NCI-H82 treated with DMSO at 0.1 percent for 48 hours (cell line): ENCODE data around the gene FIBP.
"Not testable (repeated sequence)": the region's sequence is repeated elsewhere in the genome, so short reads cannot be mapped to it uniquely, and the experiment has no call there.

ENCODE experiments used
- DNase-seq: peaks from one replicate; lab custom pipeline; 2025; ENCODE audit not compliant: unreplicated experiment; lab: John Stamatoyannopoulos, UW

The FIBP gene

DNA sequence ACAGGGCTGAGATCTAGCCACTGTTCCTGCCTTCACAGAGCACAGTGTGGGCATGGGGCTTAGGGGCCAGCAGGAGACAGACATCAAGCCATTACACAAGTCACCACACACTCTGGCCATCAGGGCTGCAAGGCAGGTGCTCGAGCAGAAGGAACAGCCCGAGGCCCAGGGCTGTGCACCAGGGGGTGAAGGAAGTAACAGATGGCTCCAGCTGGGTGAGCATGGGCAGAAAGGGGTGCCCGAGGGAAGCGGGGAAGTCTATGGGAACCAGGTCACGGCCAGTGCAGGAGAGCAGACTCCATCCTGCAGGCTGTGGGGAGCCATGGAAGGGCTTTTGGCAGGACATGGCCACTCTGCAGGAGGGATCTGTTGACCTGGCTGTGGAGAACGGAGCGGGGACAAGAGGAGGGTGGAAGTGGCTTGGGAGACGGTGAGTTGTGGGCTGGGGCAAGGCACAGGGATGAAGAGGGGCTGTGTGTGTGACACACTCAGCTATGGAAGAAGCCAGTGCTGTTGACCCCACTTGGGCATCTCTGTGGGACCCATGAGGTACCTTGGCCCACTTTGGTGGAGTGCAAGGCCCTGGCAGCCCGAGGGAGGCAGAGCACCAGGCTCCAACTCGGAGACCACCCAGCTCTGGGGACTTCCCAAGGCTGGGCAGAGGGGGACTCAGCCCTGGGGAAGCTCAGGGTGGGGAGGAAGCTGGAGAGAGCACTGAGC, 27.0 kb upstream of the FIBP start:
- no peak for DNase-seq

DNA sequence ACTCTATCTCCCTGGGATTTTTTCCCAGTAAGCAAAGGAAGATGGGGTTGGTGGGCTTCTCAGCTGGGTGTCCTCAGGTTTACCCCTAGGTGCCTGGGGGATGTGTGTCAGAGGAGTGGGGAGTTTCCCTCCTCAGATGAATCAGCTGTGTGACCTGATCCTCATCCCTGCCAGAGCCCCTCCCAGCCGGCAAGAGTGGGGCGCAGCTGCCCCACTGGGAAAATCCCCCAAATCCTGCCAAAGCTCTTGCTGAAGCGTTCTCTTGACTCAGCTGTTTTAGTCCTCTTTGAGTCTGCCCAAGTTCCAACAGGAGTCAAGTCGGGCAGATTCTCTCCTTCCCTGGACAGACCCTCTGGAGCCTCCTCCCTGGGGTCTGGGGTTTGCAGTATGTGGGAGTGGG, 24.6 kb upstream of the FIBP start:
- no peak for DNase-seq

DNA sequence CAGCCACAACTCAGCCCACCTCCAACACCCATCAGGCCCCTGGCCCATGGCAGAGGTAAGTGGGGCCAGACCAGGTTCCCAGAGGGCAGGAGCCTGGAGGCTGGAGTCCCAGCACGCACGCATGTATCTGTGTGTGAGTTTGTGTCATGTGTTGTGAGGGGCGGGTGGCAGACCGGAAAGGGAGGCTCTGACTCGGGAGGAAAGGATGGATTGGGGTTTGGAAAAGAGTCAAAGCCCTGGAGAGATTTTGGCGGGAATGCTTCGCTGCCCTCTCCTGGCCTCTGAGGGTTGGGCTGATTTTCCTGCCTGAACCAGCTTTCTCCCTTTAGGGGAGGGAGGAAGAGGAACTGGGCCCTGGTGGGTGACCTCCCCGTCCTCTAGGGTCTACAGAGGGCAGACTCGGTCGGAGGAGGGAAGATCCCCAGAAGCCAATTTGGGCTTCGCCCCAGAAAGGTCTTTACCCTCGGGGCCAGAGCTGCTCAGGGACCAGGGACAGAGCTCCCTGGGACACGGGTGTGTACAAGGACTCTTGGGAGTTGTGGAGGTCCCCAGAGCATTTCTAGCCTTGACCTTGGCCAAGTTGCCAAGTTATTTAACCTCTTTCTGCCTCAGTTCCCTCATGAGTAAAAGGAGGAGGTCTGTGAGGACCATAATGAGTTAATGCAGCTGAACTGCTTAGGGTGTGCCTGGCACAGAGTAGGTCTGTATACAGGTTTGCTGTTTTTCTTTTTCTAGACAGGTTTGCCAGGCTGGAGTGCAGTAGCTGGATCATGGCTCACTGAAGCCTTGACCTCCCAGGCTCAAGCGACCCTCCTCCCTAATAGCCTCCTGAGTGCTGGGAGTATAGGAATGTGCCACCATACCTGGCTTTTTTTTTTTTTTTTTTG, 23.7 kb upstream of the FIBP start:
- no peak for DNase-seq

- no peak for DNase-seq
Observed at GRCh38 chr11:65907878-65908277, 19.6 kb upstream of the FIBP start.

DNA sequence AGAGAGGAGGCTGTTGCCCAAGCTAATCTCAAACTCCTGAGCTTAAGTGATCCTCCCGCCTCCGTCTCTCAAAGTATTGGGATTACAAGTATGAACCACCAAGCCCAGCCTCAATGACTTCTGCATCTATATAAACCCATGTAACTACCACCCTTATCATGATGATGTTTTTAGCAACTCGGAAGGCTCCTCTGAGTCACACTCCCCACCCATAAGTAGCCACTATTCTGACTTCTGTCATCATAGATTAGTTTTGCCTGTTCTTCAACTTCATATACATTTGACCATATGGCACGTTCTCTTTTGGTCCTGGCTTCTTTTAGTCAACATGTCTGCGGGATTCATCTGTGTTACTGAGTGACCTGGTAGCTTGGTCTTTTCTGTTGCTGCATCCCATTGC, 18.3 kb upstream of the FIBP start:
- DNase-seq = no peak

- DNase-seq = no peak
Observed at GRCh38 chr11:65903715-65904114, 15.4 kb upstream of the FIBP start.

DNA sequence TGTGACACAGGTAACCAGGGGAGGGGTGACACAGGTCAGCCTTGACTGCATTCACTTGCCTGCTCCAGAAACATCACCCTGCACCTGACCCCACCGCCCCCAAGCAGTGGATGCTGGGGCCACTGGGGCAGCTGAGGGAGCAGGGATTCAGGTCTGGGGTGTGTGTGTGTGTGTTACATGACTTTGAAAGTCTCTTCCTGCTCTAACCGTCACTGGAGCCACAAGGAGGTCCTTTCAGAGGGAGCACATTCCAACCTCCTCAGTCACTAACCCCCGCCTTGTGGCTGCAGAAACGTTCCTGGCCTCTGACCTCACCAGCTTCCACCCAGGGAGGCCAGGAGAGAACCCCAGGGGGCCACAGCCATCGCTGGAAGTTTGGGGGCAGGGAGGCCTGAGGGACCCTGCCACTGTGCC, 14.8 kb upstream of the FIBP start:
- DNase-seq = no peak

- DNase-seq = no peak
Observed at GRCh38 chr11:65900899-65901180, 12.6 kb upstream of the FIBP start.

- no peak for DNase-seq
Observed at GRCh38 chr11:65900125-65900898, 12.0 kb upstream of the FIBP start, which contains the start of gene FOSL1. Gene FOSL1, minus strand, starts transcription at chr11:65900388. Its CDS starts 49 bp downstream, at chr11:65900339.

GRCh38 chr11:65899356-65900124, 11.3 kb upstream of the FIBP start:
- DNase-seq = no peak

DNA sequence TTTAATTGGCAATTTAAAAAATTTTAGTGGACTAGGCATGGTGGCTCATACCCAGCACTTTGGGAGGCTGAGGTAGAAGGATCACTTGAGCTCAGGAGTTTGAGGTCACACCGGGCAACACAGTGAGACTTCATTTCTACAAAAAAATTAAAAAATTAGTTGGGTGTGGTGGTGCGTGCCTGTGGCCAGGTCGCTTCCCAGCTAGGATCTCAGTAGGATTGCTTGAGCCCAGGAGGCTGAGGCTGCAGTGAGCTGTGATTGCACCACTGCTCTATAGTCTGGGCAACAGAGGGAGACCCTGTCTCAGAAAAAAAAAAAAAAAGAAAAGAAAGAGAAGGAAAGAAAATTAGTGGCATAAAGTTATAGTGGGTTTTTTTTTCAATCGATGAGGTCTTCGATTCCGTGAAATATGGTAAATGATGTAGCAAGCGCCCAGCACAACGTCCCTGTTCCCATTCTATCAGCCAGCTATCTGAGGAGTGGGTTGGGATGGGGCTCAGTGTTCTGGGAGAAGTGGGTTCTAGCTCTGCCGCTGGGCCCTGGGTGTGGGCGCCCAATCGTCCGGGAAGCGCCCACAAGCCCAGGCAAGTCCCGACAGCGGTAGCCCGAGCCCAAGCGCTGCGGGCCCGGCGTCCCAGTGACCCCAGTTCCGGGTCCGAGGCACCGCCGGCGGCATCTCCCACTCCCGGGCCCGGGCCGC, 10.5 kb upstream of the FIBP start:
- DNase-seq = no peak

- no peak for DNase-seq
Observed at GRCh38 chr11:65897020-65897471, 8.8 kb upstream of the FIBP start.

DNA sequence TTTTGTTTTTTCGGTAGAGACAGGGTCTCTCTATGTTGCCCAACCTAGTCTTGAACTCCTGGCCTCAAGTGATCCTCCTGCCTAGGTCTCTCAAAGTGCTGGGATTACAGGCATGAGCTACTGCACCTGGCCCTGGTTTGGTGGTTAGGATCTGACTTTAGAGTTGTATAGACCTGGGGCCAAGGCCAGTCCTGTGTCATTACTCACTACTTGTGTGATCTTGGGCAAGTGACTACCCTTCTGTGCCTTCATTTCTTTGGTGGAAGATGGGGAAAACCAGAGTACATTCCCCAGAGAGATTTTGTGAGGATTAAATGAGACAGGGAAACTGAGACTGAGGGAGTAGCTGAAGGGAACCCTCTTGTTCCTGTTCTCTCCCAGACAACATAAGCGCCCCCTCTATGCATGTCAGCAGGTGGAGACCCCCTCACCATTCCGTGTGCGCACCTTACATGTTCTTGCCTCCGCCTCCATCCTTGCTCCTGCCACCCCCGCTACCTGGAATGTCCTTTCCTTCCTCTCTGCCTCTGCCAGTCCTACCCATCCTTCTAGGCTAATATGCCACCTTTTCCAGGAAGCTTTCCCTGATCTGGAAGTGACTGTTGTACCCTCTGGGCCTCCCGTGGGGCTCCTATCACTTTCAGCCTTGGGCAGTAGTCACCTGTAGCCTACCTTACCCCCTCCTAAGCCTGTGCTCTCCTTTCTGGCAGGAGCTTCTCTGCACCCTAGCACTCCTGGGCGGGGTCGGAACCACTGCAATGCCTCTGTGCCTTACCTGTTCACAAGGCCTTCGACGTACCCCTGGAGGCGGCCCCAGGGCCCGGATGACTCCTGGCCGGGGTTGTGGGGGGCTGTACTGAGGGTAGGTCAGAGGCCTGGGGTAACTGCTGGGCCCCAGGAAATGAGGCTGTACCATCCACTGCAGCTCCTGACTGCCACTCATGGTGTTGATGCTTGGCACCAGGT, 8.0 kb upstream of the FIBP start:
- DNase-seq = no peak

GRCh38 chr11:65895482-65895981, 7.3 kb upstream of the FIBP start:
- no peak for DNase-seq

GRCh38 chr11:65894034-65894591, 5.8 kb upstream of the FIBP start:
- no peak for DNase-seq

DNA sequence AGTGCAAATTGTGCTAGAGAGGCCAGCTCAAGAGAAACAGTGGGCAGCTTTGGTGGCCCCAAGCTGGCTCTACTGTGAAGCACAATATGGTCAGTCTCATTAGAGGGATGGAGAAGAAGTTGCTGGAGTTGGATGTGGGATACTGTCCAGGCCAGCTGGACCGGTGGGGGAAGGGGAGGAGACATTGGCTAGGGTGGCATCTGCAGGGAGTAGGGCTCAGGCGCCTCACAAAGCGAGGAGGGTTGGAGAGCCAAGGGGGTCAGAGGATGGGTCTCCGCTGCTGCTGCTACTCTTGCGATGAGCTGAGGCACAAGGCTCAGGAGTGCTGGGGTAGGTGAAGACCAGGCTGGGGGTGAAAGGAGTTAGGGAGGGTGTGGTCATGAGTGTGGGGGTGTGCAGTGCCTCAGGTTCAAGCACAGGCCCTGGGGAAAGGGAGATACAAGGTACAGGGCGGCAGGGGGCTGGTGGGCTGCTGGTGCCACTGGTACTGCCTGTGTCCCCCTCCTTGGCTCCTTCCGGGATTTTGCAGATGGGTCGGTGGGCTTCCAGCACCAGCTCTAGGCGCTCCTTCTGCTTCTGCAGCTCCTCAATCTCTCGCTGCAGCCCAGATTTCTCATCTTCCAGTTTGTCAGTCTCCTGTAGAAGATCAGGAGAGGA, 4.5 kb upstream of the FIBP start:
- no peak for DNase-seq

DNA sequence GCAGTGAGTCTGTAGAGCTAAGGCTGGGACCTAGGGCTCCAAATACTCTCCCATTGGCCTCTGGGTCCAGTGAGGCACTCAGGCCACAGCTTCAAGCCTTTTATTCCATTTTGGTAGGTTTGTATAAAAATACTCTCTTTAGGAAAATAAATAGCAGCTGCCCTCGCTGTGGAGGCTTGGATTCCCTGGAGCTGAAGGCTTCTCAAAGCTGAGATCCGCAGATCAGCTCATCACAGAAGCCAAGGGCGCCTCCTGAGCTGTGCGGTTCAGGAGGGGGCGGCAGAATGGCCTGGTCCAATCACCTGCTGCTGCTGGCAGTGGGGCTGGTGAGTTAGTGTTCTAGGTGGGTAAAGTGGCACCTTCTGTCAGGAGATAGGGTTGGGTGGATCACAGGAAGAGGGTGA, 3.9 kb upstream of the FIBP start:
- DNase-seq = not testable (repeated sequence)
